NCI-H2107 treated with DMSO at 0.1 percent for 48 hours (cell line): ENCODE data around the gene BHLHA15.

ENCODE experiments used
- DNase-seq: peaks from one replicate; lab custom pipeline; 2025; ENCODE audit not compliant: unreplicated experiment; lab: John Stamatoyannopoulos, UW

The BHLHA15 gene

DNA sequence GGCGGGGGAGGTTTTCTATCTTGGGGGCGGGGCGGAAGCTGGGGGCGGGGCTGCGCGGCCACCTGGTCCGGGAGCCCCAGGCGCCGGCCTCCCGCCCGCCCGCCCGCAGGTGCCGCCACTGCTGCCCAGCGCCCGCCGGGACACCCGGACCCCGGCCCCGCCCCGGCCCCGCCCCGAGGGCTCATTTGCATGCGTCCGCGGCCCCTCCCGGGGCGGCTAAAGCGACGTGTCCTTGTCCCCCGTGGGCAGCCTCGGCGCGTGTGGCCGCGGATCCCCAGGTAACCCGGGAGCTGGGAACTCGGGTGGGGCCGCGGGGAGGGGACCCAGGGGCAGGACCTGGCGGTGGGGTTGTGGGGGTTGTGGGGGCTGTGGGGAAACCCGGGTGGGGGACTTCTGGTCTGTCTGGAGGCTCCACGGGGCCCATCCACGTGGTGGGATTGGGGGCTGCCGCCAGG lies at the start of gene BHLHA15:
TSS of gene BHLHA15 (plus strand) at position 219 of the 455 bp plus-strand sequence. CDS start 871 bp downstream, outside the sequence.
- DNase-seq, result no peak

DNA sequence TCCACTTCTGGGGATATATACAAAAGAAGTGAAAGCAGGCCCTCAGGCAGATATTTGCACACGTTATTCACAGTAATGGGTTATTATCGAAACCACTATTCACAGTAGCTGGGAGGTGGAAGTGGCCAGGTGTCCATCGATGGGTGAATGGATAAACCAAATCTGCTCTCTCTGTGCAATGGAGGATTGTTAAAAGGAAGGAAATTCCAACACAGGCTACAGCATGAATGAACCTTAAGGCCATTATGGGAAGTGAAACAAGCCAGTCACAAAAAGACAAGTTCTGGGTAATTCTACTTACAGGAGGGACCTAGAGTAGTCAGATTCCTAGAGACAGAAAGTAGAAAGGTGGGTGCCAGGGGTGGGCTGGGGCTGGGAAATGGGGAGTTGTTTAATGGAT lies 48.5 kb upstream of the BHLHA15 start:
- no peak for DNase-seq

DNA sequence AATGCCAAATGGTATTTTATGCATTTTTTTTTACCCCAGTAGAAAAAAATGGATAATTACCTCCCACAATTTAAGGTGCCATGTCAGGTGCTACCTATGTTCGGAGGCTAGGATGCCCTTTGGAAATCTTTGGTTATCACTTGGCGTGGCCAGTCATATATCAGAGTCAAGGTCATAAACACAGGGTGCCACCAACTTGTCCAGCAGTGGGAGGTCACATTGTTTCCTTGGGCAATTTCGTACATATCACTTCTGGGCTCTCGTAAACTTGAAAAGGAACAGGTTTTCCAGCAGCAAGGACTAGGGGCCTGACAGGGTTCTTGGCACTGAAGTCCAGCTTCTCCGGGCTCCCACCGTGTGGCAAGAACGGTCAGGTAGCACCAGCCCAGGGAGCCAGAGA lies 48.0 kb upstream of the BHLHA15 start:
- DNase-seq, result no peak

DNA sequence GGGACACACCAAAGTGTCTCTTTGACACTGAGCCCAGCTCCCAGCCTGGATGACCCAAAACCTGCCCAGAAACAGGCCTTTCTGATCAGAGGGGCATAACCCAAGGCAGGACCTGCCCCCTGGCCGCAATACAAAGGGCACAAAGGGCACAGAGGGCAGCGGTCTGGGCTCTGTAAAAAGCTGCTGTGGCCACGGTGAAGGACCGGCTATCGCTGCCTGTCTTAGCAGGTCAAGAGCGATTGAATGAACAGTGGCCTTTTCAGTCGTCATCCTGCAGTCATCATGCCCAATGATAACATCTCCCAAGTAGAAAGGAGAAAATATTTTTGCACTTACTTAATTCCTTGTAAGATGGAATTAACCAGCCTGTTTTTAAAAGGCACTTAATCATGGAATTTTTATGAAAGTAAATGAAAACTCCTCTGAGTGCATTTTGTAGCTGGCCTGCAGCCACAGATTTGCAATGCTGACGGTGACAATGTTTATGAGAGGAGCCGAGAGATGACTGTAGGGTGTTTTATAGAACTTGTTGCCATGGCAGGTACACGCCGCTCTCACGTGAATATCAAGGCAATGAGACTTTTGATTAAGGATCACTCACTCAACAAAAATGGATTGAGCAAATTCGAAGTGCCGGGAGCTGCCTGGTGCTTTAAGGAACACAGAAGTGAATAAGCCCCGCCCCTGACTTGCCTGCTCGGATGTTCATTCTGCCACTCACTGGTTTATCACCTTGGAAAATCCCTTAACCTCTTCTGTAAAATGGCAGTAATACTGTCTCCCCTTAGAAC lies 47.3 kb upstream of the BHLHA15 start:
- DNase-seq, result no peak

DNA sequence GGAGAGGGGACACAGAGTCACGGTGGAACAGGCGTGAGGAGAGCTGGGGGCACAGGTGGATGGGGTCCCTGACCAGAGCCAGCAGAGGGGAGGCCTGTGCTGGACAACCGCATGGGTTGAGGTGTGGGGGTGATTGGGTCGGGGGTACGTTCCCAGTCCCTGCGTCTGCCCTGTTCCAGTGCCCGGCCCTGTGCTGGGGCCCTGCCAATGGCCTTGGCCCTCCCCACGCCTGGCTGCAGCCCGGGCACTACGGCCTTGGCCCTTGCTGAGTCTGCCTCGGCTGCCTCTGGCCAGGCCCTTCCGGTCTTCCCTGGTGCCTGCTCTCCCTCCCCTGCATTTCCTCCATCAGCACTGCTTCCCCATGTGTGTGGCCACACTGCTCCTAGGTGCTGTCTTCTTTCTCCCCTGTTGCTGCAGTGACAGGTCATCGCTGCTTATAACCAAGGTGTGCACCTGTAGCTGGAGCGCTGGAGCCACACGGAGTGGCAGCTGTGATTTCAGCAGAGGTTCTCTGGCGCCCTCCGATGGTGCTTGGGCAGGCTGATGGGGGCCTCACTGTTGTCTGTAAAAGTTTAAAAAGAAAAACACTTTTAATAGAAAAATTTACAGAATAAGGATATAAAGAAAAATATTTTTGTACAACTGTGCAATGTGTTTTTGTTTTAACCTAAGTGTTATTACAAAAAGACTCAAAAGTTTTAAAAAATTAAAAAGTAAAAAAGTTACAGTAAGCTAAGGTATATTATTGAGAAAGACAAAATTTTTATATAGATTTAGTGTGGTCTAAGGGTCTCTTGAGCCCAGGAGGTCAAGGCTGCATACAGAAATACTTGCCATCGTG lies 45.2 kb upstream of the BHLHA15 start:
- peak; percentile 54 for DNase-seq

DNA sequence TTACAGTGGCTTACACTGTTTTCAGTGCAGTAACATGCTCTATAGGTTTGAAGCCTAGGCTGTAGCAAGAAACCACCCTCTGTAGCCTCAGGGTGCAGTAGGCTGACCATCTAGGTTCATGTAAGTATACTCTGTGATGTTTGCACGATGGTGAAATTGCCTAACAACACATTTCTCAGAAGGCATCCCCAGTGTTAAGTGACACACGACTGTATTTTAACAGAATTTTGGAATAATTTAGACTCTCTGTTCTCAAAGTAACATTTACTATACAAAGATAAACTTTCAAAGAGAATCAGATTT lies 44.6 kb upstream of the BHLHA15 start:
- no peak for DNase-seq

DNA sequence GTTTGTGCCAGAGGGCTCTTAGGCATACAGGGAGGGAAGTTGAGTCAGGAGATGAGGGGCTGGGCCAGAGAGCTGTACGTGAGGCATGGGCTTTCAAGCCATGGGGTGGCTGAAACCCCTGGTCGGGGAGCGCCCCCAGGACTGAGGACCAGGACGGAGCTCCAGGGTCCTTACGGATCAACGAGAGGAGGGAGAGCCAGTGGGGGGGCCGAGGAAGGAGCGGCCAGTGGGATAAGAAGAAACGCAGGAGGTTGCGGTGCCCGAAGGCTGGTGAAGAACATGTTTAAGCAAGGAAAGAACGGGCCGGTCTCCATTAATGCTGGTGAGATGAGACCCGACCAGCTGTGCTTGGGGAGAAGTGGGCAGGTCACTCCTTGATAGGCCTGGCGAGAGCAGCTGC lies 43.6 kb upstream of the BHLHA15 start:
- no peak for DNase-seq

DNA sequence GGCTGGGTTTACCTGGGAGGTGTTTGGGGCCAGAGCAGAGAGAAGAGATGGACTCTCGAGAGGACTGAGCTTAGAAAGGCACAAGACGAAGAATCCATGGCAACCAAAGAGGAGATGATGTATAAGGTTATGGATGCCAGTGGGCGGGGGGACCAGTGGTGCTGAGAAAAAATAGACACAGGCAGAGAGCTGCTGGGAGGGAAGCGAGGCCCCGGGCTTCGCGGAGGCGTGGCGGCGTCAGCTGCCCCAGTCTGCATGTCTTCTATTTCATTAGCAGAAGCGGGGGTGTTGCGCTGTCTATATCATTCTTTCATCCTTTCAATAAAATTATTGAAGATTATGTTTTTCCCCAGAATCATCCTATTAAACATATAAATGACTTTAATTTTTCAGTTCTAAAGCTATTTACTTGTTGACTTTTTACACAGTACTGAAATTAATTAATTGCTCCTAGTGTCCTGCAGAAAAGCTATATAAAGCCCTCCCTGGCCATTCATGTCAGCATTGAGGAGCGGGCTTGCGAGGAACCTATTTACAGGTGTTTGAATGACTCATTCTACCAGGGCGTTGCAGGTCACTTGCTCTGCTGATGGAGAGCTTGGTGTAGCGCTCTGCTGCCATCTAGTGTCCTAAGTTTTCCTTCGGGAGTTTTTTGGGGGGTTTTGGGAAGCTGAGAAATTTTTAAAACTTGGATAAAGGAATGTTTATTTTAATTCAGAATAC lies 42.9 kb upstream of the BHLHA15 start:
- DNase-seq, result peak; percentile 71

DNA sequence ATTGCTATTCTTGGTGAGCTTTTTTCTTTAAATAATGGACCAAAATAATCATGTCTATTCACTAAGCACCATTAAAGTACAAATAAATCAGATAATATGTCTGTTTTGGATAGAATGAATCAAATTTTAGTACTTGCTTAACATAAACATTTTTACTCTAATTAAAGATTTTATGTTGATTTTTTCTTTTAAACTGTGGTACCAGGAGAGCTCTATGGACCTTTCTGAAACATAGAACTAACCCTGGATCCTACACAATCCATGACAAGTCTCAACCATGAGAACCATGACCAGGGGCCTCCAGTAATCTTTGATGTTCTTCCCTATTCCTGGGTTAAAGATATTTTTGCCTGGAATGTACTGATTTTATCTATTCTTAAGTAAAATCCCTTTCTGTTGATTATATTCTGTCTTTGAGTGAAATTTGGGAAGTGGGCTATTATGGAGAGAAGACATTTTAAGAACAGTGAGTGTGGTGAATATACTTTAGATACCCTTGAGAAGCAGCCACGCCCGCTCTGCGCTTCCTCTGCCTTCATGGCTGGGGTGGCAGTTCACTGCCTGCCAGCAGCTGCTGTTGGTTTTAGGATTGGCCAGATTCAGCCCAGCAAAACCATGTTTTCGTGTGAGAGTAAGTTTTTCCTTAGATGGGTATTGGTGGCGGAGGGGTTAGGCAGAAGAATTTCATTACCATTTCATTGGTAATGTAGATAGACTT lies 42.2 kb upstream of the BHLHA15 start:
- no peak for DNase-seq

DNA sequence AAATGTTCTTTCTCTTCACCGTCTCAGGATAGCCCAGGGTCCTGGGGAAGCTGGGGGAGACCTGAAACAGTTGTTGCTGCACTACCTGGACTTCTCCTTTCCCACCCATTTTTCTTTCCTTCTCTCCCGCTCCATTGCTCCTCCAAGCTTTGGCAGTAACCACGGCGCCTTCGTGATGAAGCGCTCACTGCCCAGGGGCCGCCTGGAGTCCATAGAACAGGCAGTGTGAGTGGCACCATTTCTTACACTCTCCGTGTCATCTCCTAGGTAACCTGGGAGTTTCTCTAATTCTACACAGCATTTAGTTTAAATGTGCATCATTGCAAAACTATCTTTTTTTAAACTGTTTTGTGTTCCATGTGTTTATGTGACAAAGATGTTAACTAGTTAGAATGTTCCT lies 40.3 kb upstream of the BHLHA15 start:
- no peak for DNase-seq

DNA sequence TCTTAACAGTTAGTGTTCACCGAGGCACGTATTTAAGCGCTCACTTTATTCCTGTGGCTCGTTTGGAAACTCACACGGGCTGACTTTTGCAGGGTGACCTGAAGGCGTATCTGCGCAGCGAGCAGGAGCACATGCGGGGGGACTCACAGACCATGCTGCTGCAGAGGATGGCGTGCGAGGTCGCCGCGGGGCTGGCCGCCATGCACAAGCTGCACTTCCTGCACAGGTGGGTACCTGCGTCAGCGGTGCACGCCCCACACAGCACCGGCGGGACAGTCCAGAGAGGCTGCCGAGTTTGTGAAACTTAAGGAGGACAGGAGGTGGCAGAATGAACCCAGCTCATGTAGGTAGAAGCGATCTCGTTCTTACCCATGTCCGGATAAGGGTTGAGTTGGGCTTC lies 39.8 kb upstream of the BHLHA15 start:
- no peak for DNase-seq

DNA sequence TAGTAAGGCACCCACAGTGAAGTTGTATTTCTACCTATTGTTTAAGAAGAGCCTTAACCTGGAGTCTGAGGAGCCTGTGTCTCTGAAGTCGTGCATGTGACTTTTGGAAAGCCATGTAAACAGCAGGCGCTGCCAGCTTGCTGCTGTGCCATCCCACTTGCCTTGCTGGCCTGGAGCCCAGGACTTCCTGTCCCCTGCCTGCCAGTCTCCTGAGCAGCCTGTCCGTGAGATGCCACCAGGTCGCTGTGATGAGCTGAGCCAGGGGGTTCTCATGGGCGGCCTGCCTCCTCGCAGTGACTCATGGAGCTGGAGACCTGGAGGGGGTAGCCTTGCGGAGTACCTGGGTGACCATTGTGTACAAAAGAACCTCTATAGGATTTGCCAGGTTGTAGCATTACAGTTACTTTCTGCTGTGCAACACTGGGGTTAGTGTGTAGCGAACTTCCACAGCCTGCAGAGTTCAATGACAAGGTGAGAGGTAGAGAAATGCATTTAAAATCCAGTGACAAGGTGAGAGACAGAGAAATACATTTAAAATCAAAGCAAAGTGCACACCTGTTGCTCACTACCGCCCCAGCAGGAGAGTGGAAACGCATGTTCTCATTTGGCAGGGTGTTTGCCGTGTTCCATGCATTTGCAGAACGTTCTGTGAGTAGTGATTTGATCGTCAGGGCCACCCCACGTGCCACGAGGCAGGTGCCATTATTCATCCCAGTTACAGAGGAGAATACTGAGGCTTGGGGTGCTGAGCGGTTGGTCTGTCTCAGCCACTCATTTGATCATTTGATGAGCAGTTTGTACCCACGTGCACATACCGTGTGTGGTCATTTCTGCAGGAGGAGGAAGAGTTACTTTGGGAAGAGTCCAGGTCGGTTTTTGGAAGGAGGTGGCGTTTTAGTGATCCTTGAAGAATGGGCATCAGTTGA lies 36.6 kb upstream of the BHLHA15 start:
- DNase-seq, result no peak

DNA sequence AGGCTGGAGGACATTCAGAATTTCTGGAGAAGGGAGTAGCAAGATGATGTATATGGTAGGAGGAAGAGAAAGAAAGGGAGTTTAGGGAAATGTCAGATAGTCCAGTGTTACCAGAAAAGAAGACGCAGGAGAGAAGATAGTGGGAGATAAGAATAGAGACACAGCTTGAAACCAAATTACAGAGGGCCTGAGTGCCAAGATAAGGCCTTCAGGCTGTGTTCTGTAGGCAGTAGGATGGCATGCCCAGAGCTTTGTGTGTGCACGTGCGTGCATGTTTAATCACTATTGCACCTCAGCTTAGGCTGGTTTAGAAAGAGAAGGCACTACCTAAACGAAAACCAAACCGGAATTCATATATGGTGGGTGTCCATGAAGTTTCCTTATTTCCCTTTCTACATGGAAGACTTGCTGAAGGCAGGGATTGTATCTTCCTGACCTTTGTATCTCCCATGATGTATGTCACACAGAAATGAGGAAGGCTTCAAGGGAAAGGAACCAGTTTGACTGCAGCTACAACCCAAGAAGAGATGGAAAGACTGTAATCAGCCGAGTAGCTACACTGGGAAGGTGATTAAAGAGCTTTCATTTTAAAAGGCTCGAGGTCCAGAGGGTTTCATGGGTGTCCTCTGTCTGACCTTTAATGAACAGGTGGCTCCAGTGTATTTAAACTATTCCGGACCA lies 35.8 kb upstream of the BHLHA15 start:
- DNase-seq, result no peak

DNA sequence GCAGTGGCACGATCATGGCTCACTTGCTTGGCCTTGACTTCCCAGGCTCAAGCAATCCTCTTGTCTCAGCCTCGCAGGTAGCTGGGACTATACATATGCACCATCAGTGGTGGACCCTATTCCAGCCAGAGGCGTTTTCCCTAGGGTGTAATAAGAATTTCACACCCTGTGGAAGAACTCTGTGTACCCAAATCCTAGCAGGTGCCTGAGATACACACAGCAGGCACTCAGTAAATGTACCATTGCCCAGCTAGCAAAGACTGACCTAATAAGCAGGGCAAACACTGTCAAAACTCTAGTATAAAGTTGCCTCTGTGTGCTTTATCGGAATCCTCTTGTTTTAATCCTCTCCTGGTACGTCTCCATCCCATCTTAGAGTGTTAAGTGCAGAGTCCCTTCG lies 33.7 kb upstream of the BHLHA15 start:
- DNase-seq, result no peak

DNA sequence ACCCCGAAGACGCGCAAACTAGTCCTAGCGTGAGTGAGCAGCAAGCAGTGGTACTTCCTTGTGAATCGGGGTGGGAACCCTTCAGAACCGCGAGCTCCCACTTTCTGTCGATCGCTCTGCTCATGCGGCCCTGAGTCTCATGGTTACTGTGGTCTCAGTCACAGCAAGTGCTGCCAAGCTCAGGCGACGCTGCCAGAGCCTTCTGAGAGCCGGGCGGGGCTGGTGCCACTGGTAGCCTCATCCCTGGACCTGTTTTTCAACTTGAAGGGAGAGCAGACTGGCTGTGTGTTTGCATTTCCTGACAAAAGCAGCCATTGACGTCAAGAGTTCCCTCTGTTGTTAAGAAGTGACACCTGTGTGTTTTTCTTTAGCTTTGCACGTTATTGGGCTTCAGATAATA lies 32.9 kb upstream of the BHLHA15 start:
- DNase-seq, result no peak

DNA sequence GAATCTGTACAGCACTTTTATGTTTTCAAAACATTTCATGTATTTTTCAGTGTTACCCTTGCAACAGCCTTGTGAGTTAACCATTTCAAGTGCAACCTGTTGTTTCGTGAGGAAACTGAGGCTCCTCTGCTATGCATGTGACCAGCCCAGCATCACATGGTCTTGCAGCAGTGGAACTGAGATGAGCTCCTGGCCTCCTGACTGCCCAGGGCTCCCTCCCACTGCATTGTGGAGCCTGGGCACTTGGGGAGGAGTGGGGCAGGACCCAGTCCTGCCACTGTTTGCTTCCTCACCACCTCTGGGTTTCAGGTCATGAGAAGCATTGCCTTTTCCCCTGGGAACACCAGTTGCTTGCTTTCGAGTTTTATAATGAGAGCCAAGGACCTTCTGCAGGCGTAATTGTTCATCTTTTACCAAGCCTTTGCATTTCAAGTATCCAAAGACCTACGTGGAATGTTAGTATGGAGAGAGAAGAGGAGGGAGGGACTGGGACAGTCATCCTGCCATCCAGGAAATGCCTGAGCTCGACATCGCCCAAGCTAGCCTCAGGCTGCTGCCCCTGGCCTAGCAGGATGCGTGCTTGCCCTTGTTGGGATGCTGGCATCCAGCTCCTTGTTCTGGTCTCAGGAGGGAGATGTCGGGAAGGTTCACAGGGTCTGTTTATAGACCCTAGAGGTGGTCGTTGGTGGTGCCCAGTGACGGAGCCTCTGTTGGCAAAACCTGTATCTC lies 32.3 kb upstream of the BHLHA15 start:
- DNase-seq, result no peak

DNA sequence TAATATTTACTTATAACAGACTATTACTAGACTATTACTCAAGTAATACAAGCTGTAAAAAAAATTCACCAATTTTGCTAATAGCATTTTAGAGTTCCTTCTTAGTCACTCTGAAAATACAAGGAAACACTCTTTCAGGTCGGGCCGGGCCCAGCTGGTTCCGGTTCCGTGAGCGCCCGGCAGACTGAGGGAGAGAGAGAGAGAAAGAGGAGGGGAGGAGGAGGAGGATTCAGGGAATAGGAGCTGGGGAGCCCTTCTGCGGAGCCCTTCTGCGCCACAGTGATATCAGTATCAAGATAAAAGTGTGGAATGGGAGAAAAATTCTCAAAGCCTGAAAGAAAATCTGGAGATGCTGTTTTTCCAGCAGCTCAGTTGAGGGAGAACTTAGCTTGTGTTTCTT lies 30.5 kb upstream of the BHLHA15 start:
- DNase-seq, result no peak

DNA sequence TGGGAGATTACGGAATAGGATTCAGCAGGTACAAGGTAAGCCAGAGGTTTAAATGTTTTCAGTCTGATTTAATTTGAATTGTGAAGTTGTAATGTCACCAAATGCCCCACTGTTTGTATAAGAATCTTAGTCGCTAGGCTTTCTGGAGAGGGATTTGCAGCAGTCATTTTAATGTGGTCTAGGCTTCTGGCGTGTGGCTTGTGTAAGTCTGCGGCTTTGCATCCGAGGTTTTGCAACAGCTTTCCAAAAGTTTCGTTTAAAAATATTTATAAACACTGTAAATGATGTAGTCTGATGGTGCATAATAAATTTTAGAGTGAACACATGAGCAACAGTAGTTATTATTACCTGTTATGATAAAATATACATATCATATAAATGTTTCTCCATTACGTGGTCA lies 26.1 kb upstream of the BHLHA15 start:
- DNase-seq, result no peak
